Measurements from ENCODE around the gene D2HGDH. TPM values are rescaled to one million over a fixed set of nuclear protein-coding genes. Genes with fewer than 3 reads are reported as not detected.
"Not testable (repeated sequence)": the region's sequence is repeated elsewhere in the genome, so short reads cannot be mapped to it uniquely, and the experiment has no call there.

D2HGDH gene
- total and polyA plus RNA-seq, 2 donors from 2014 or later, result 37.0 to 49.3 TPM

GRCh38 chr2:241788135-241788534 is 53.7 kb downstream of the D2HGDH start:
- Histone ChIP-seq H3K27ac (ENCODE audit: low read depth in 2 of 2, low read length in 2 of 2) (no peak overlapping the region), H3K9ac (ENCODE audit: low read length in 3 of 3) (no peak overlapping the region), H3K4me1 (ENCODE audit: control insufficient read depth in 2 of 3, insufficient read depth in 2 of 3, low read depth in 1 of 3, low read length in 3 of 3) (no peaks in the 10 kb centered on the region), H3K9me3 (ENCODE audit: control insufficient read depth in 2 of 3, insufficient read depth in 1 of 3, low read length in 3 of 3) (no peaks in the 10 kb centered on the region), H3K4me3 (ENCODE audit: low read length in 3 of 3) (no peak overlapping the region), H3K27me3 (ENCODE audit: control insufficient read depth, insufficient read depth, low read length) (no peaks in the 10 kb centered on the region), H3K36me3 (ENCODE audit: control insufficient read depth in 2 of 3, insufficient read depth in 3 of 3, low read length in 3 of 3) (no peaks in the 10 kb centered on the region)
- FAIRE-seq (no peak), DNase-seq (no peak)
- no peak for TF ChIP-seq CTCF (IDR thresholded peaks at IDR 0.05; ENCODE audit: borderline replicate concordance, extremely low read depth, insufficient read depth)
- intact Hi-C loops (cut with DNase I), result no loop called here

- DNase-seq, result no peak
- intact Hi-C loops (cut with DNase I), result no loop called here
- H3K27me3 ChIP-seq (ENCODE audit: control insufficient read depth, insufficient read depth, low read length), result no peaks in the 10 kb centered on the region
- H3K27ac ChIP-seq (ENCODE audit: low read depth in 2 of 2, low read length in 2 of 2), result no peak overlapping the region
- no peak overlapping the region for H3K4me3 ChIP-seq (ENCODE audit: low read length in 3 of 3)
- H3K4me1 ChIP-seq (ENCODE audit: control insufficient read depth in 2 of 3, insufficient read depth in 2 of 3, low read depth in 1 of 3, low read length in 3 of 3), result no peaks in the 10 kb centered on the region
- no peaks in the 10 kb centered on the region for H3K9me3 ChIP-seq (ENCODE audit: control insufficient read depth in 2 of 3, insufficient read depth in 1 of 3, low read length in 3 of 3)
- no peaks in the 10 kb centered on the region for H3K36me3 ChIP-seq (ENCODE audit: control insufficient read depth in 2 of 3, insufficient read depth in 3 of 3, low read length in 3 of 3)
- FAIRE-seq, result no peak
- no peak for TF ChIP-seq CTCF (IDR thresholded peaks at IDR 0.05; ENCODE audit: borderline replicate concordance, extremely low read depth, insufficient read depth)
- H3K9ac ChIP-seq (ENCODE audit: low read length in 3 of 3), result no peak overlapping the region
Measured at GRCh38 chr2:241788572-241788971, 54.1 kb downstream of the D2HGDH start.

- H3K4me3 ChIP-seq (ENCODE audit: low read length in 3 of 3); H3K9ac ChIP-seq (ENCODE audit: low read length in 3 of 3); H3K36me3 ChIP-seq (ENCODE audit: control insufficient read depth in 2 of 3, insufficient read depth in 3 of 3, low read length in 3 of 3); H3K27ac ChIP-seq (ENCODE audit: low read depth in 2 of 2, low read length in 2 of 2); H3K9me3 ChIP-seq (ENCODE audit: control insufficient read depth in 2 of 3, insufficient read depth in 1 of 3, low read length in 3 of 3); H3K27me3 ChIP-seq (ENCODE audit: control insufficient read depth, insufficient read depth, low read length); H3K4me1 ChIP-seq (ENCODE audit: control insufficient read depth in 2 of 3, insufficient read depth in 2 of 3, low read depth in 1 of 3, low read length in 3 of 3); intact Hi-C loops (cut with DNase I); DNase-seq; FAIRE-seq: not testable (repeated sequence)
Measured at GRCh38 chr2:241791385-241791784, 57.0 kb downstream of the D2HGDH start.

- H3K9me3 ChIP-seq (ENCODE audit: control insufficient read depth in 2 of 3, insufficient read depth in 1 of 3, low read length in 3 of 3), result no peaks in the 10 kb centered on the region
- intact Hi-C loops (cut with DNase I), result no loop called here
- no peak overlapping the region for H3K27ac ChIP-seq (ENCODE audit: low read depth in 2 of 2, low read length in 2 of 2)
- DNase-seq (no peak), FAIRE-seq (no peak)
- no peak overlapping the region for H3K4me3 ChIP-seq (ENCODE audit: low read length in 3 of 3)
- no peak for TF ChIP-seq CTCF (IDR thresholded peaks at IDR 0.05; ENCODE audit: borderline replicate concordance, extremely low read depth, insufficient read depth)
- H3K4me1 ChIP-seq (ENCODE audit: control insufficient read depth in 2 of 3, insufficient read depth in 2 of 3, low read depth in 1 of 3, low read length in 3 of 3), result no peaks in the 10 kb centered on the region
- H3K36me3 ChIP-seq (ENCODE audit: control insufficient read depth in 2 of 3, insufficient read depth in 3 of 3, low read length in 3 of 3), result no peaks in the 10 kb centered on the region
- H3K27me3 ChIP-seq (ENCODE audit: control insufficient read depth, insufficient read depth, low read length), result no peaks in the 10 kb centered on the region
- no peak overlapping the region for H3K9ac ChIP-seq (ENCODE audit: low read length in 3 of 3)
Measured at GRCh38 chr2:241793385-241793784, 59.0 kb downstream of the D2HGDH start.

Measured in kidney (tissue), 14 donors.